ENCODE measurements around the gene NCMAP. TPM values are rescaled to one million over a fixed set of nuclear protein-coding genes. Genes with fewer than 3 reads are reported as not detected.
A peak's percentile ranks its signal among the peaks of the same experiment; 100 is the strongest.

NCMAP gene
- total and polyA plus RNA-seq, 4 donors = 1.5 to 20.2 (median 5.9) TPM

- Histone ChIP-seq H3K9ac (ENCODE audit: insufficient read depth in 1 of 2, low read length in 2 of 2) (no peak overlapping the region), H3K27me3 (ENCODE audit: control insufficient read depth in 3 of 3, insufficient read depth in 3 of 3, low read length in 2 of 3) (no peaks in the 10 kb centered on the region), H3K9me3 (ENCODE audit: control insufficient read depth in 4 of 4, insufficient read depth in 3 of 4, low read length in 3 of 4) (no peaks in the 10 kb centered on the region), H3K27ac (ENCODE audit: low read depth in 1 of 2, low read length in 1 of 2) (peak overlapping the region in 1 of 2 donors; percentile 61), H3K36me3 (ENCODE audit: control insufficient read depth in 4 of 4, insufficient read depth in 4 of 4, low read length in 4 of 4) (peaks cover 0 to 8% (median 2%) of the 10 kb centered on the region in 4 donors), H3K4me1 (ENCODE audit: control insufficient read depth in 5 of 5, insufficient read depth in 5 of 5, low read length in 5 of 5) (no peaks in the 10 kb centered on the region), H3K4me3 (no peak overlapping the region)
- no peak for TF ChIP-seq CTCF (IDR thresholded peaks at IDR 0.05; ENCODE audit: control extremely low read depth, extremely low read depth)
- DNase-seq = no peak
- ATAC-seq (ENCODE audit: insufficient read depth, low FRiP score) = no peak
- WGBS, 2 donors = 70 to 75% methylated on average over 21 of the region's 21 CpGs
Measured at GRCh38 chr1:24535021-24535424, 20.9 kb upstream of the NCMAP start.

GRCh38 chr1:24535778-24536177, 20.1 kb upstream of the NCMAP start:
- Histone ChIP-seq H3K9me3 (ENCODE audit: control insufficient read depth in 4 of 4, insufficient read depth in 3 of 4, low read length in 3 of 4) (no peaks in the 10 kb centered on the region), H3K36me3 (ENCODE audit: control insufficient read depth in 4 of 4, insufficient read depth in 4 of 4, low read length in 4 of 4) (peaks cover 0 to 8% (median 2%) of the 10 kb centered on the region in 4 donors), H3K27me3 (ENCODE audit: control insufficient read depth in 3 of 3, insufficient read depth in 3 of 3, low read length in 2 of 3) (no peaks in the 10 kb centered on the region), H3K9ac (ENCODE audit: insufficient read depth in 1 of 2, low read length in 2 of 2) (no peak overlapping the region), H3K27ac (ENCODE audit: low read depth in 1 of 2, low read length in 1 of 2) (no peak overlapping the region), H3K4me3 (no peak overlapping the region), H3K4me1 (ENCODE audit: control insufficient read depth in 5 of 5, insufficient read depth in 5 of 5, low read length in 5 of 5) (no peaks in the 10 kb centered on the region)
- 93 to 97% methylated on average over 8 of the region's 8 CpGs for WGBS, 2 donors
- ATAC-seq (ENCODE audit: insufficient read depth, low FRiP score) (no peak), DNase-seq (no peak)
- no peak for TF ChIP-seq CTCF (IDR thresholded peaks at IDR 0.05; ENCODE audit: control extremely low read depth, extremely low read depth)

- Histone ChIP-seq H3K27me3 (ENCODE audit: control insufficient read depth in 3 of 3, insufficient read depth in 3 of 3, low read length in 2 of 3) (no peaks in the 10 kb centered on the region), H3K9ac (ENCODE audit: insufficient read depth in 1 of 2, low read length in 2 of 2) (no peak overlapping the region), H3K4me1 (ENCODE audit: control insufficient read depth in 5 of 5, insufficient read depth in 5 of 5, low read length in 5 of 5) (no peaks in the 10 kb centered on the region), H3K4me3 (no peak overlapping the region), H3K27ac (ENCODE audit: low read depth in 1 of 2, low read length in 1 of 2) (no peak overlapping the region), H3K9me3 (ENCODE audit: control insufficient read depth in 4 of 4, insufficient read depth in 3 of 4, low read length in 3 of 4) (no peaks in the 10 kb centered on the region), H3K36me3 (ENCODE audit: control insufficient read depth in 4 of 4, insufficient read depth in 4 of 4, low read length in 4 of 4) (peaks cover 0 to 8% (median 2%) of the 10 kb centered on the region in 4 donors)
- 24 to 28% methylated on average over 7 of the region's 7 CpGs for WGBS, 2 donors
- DNase-seq (peak in 1 of 3 donors; percentile 34), ATAC-seq (ENCODE audit: insufficient read depth, low FRiP score) (no peak)
- no peak for TF ChIP-seq CTCF (IDR thresholded peaks at IDR 0.05; ENCODE audit: control extremely low read depth, extremely low read depth)
Measured at GRCh38 chr1:24536391-24536840, 19.5 kb upstream of the NCMAP start.

All from lung (tissue), 12 donors.